Measurements from ENCODE around the gene FOXP1. TPM values are rescaled to one million over a fixed set of nuclear protein-coding genes. Genes with fewer than 3 reads are reported as not detected.

The FOXP1 gene
- total and polyA plus RNA-seq, 2 of the 13 experiments (the other 11 are each of a cell fraction or from before 2014, with no cell fraction given), result 40.4 to 59.0 TPM

DNA sequence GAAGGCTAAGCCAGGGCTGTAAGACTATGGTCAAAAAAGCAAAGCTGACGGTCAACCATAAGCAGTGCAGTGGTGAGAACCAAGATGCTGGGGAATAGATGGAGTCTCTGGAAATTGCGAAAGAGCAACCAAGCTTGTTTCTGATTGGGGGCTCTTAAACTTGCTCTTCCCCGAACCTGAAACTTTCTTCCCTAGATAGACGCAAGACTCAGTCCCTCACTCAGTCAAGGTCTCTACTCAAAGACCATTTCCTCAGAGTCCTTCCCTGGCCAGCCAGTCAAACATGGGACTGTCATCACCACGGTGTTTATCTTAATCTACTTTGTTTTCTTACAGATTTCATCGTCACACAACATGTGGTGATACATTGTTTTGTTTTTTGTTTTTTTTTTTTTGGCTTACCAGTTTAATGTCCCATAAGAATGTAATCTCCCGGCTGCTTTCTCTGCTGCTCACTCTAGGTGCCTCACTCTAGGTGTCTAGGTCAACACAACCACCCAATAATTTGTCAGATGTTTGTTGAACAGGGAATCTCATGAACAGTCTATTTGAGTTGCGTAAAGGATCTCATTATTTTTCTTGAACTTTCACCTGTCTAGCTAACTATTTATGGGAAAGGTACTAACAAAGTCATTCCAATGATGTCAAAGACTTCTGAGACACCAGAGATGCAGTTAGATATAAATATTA lies 495.4 kb downstream of the FOXP1 start (continued):
- TF ChIP-seq CCDC6 (CRISPR knock-in tag; IDR thresholded peaks at IDR 0.05) (no peak), ZNF644 (CRISPR knock-in tag; IDR thresholded peaks at IDR 0.05; ENCODE audit: low read depth) (peak; percentile 63; the same call in 1 of the 2 replicates), NFIC (IDR thresholded peaks at IDR 0.05; ENCODE audit: low read length) (peak; percentile 64; the same call in 1 of the 2 replicates), ARHGAP35 (CRISPR knock-in tag; IDR thresholded peaks at IDR 0.05; ENCODE audit: borderline replicate concordance) (no peak), RARG (CRISPR knock-in tag; IDR thresholded peaks at IDR 0.05; ENCODE audit: low read depth) (no peak), NR2F2 (IDR thresholded peaks at IDR 0.05; ENCODE audit: borderline replicate concordance, low read depth) (peak; percentile 55; the same call in 1 of the 2 replicates), SUZ12 (IDR thresholded peaks at IDR 0.05; ENCODE audit: low read depth, low read length) (no peak), ASH2L (IDR thresholded peaks at IDR 0.05; ENCODE audit: insufficient read length, low read depth, low read length) (peak; percentile 50), EP300 (IDR thresholded peaks at IDR 0.05; ENCODE audit: low read depth in 2 of 2, low read length in 2 of 2) (peak in 1 of 2 experiments; percentile 66; a peak in 2 of 4 replicates), EP300 (CRISPR knock-in tag; IDR thresholded peaks at IDR 0.05; ENCODE audit: borderline replicate concordance) (0 out of 2 replicates have a peak, but pooled peaks have one; percentile 25), NR2F1 (CRISPR knock-in tag; IDR thresholded peaks at IDR 0.05) (peak; percentile 23 to 27; a peak in 1 of 4 replicates), RCOR2 (CRISPR knock-in tag; IDR thresholded peaks at IDR 0.05) (peak; percentile 66; the same call in 1 of the 2 replicates), NFE2 (CRISPR knock-in tag; IDR thresholded peaks at IDR 0.05) (no peak), KAT8 (CRISPR knock-in tag; IDR thresholded peaks at IDR 0.05) (0 out of 2 replicates have a peak, but pooled peaks have one; percentile 23), EHMT2 (IDR thresholded peaks at IDR 0.05; ENCODE audit: borderline replicate concordance, low read depth, low read length) (0 out of 2 replicates have a peak, but pooled peaks have one; percentile 39), NFIB (CRISPR knock-in tag; IDR thresholded peaks at IDR 0.05; ENCODE audit: borderline replicate concordance) (no peak), ISL2 (CRISPR knock-in tag; IDR thresholded peaks at IDR 0.05) (peak; percentile 54; the same call in 1 of the 2 replicates), MED1 (CRISPR knock-in tag; IDR thresholded peaks at IDR 0.05) (0 out of 2 replicates have a peak, but pooled peaks have one; percentile 21), ELF3 (CRISPR knock-in tag; IDR thresholded peaks at IDR 0.05) (peak; percentile 24; the same call in 1 of the 2 replicates), CREM (IDR thresholded peaks at IDR 0.05) (peak; percentile 61), CREM (CRISPR knock-in tag; IDR thresholded peaks at IDR 0.05) (no peak), TEAD3 (CRISPR knock-in tag; optimal IDR thresholded peaks at IDR 0.05; ENCODE audit: borderline replicate concordance) (peak; percentile 34)
- TF ChIP-seq, protein P1, sequence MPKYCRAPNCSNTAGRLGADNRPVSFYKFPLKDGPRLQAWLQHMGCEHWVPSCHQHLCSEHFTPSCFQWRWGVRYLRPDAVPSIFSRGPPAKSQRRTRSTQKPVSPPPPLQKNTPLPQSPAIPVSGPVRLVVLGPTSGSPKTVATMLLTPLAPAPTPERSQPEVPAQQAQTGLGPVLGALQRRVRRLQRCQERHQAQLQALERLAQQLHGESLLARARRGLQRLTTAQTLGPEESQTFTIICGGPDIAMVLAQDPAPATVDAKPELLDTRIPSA (CRISPR knock-in tag; IDR thresholded peaks at IDR 0.05; ENCODE audit: borderline replicate concordance), result no peak
- TF ChIP-seq, protein P2, sequence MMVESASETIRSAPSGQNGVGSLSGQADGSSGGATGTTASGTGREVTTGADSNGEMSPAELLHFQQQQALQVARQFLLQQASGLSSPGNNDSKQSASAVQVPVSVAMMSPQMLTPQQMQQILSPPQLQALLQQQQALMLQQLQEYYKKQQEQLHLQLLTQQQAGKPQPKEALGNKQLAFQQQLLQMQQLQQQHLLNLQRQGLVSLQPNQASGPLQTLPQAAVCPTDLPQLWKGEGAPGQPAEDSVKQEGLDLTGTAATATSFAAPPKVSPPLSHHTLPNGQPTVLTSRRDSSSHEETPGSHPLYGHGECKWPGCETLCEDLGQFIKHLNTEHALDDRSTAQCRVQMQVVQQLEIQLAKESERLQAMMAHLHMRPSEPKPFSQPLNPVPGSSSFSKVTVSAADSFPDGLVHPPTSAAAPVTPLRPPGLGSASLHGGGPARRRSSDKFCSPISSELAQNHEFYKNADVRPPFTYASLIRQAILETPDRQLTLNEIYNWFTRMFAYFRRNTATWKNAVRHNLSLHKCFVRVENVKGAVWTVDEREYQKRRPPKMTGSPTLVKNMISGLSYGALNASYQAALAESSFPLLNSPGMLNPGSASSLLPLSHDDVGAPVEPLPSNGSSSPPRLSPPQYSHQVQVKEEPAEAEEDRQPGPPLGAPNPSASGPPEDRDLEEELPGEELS (CRISPR knock-in tag; IDR thresholded peaks at IDR 0.05), result peak; percentile 89
- TF ChIP-seq, protein P3, sequence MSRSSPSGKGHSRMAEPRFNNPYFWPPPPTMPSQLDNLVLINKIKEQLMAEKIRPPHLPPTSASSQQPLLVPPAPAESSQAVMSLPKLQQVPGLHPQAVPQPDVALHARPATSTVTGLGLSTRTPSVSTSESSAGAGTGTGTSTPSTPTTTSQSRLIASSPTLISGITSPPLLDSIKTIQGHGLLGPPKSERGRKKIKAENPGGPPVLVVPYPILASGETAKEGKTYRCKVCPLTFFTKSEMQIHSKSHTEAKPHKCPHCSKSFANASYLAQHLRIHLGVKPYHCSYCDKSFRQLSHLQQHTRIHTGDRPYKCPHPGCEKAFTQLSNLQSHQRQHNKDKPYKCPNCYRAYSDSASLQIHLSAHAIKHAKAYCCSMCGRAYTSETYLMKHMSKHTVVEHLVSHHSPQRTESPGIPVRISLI (CRISPR knock-in tag; IDR thresholded peaks at IDR 0.05; ENCODE audit: borderline replicate concordance), result 0 out of 2 replicates have a peak, but pooled peaks have one; percentile 41
